AG04450 (cell line): ENCODE results near the gene SEMA3A. TPM values are rescaled to one million over a fixed set of nuclear protein-coding genes. Genes with fewer than 3 reads are reported as not detected.

Experiments used
- CTCF ChIA-PET: fragments of 300-600, 350-600 bp; formaldehyde crosslinking; extraction: SDS; loops from one replicate; lab custom pipeline; 2022; ENCODE audit warnings: antibody characterized with exemption, inconsistent platforms; lab: Charles Lee
- POLR2A ChIA-PET: fragments of 350-600 bp; formaldehyde crosslinking; extraction: SDS; loops from one replicate; lab custom pipeline; 2021; ENCODE audit warnings: antibody characterized with exemption, inconsistent platforms; lab: Yijun Ruan, JAX
- DNase-seq: peaks from one replicate; pipeline ENCODE4 v3.0.0-alpha.2; 2011; ENCODE audit warnings: low read depth, low spot score
- H3K27ac ChIP-seq: one replicate; pipeline ENCODE4 v1.5.1; 2012; ENCODE audit warnings: low read depth, low read length, control low read depth
- H3K27me3 ChIP-seq: one replicate; pipeline ENCODE4 v1.6.0; 2012; ENCODE audit warnings: low read length; ENCODE audit not compliant: control insufficient read depth, insufficient read depth
- H3K4me3 ChIP-seq: 2 replicates; pipeline ENCODE4 v1.5.1; 2011; ENCODE audit warnings: mild to moderate bottlenecking, low read depth, low read length, control low read depth
- H3K9me3 ChIP-seq: 2 replicates; pipeline ENCODE4 v1.5.1; 2012; ENCODE audit warnings: low read length; ENCODE audit not compliant: control insufficient read depth, insufficient read depth
- CTCF ChIP-seq: IDR thresholded peaks from 2 replicates; pipeline ENCODE4 v1.5.1; 2011; ENCODE audit warnings: low read depth, low read length, control low read depth, inconsistent platforms
- polyA plus RNA-seq: library from polyadenylated mRNA; depleted of rRNA; stranded (reverse); fragments of >200 nt; gene quantifications from 2 replicates; pipeline ENCODE4 v1.2.3, GENCODE V29; 2011

The SEMA3A gene
- polyA plus RNA-seq, 1 experiment = 80.2 TPM

- no peak for DNase-seq
- POLR2A ChIA-PET = no interaction called here
- no peak for TF ChIP-seq CTCF
- Histone ChIP-seq H3K27ac (no peak overlapping the region), H3K9me3 (peaks cover 4% of the 10 kb centered on the region; the same call in 1 of the 2 replicates), H3K27me3 (no peaks in the 10 kb centered on the region), H3K4me3 (no peak overlapping the region)
- CTCF ChIA-PET = no interaction called here
Measured at GRCh38 chr7:84083846-84084245, 110.7 kb downstream of the SEMA3A start.

- ChIA-PET POLR2A (interaction anchor here (0.6 kb wide), 1 partner anchor 582 kb away, joined by 5 read pairs; no protein-coding TSS in a partner anchor), CTCF (no interaction called here)
Measured at GRCh38 chr7:84081973-84082522, 112.5 kb downstream of the SEMA3A start.

GRCh38 chr7:84077336-84077735 lies 117.3 kb downstream of the SEMA3A start:
- H3K27me3 ChIP-seq = no peaks in the 10 kb centered on the region
- TF ChIP-seq CTCF = no peak
- peaks cover 4% of the 10 kb centered on the region; the same call in 1 of the 2 replicates for H3K9me3 ChIP-seq
- ChIA-PET POLR2A (no interaction called here), CTCF (no interaction called here)
- no peak for DNase-seq
- H3K4me3 ChIP-seq = no peak overlapping the region
- no peak overlapping the region for H3K27ac ChIP-seq

More at GRCh38 chr7:84081973-84082522, 112.5 kb downstream of the SEMA3A start:
- no peak overlapping the region for H3K27ac ChIP-seq
- no peaks in the 10 kb centered on the region for H3K27me3 ChIP-seq
- no peak for TF ChIP-seq CTCF
- peaks cover 4% of the 10 kb centered on the region; the same call in 1 of the 2 replicates for H3K9me3 ChIP-seq
- H3K4me3 ChIP-seq = no peak overlapping the region
- no peak for DNase-seq

GRCh38 chr7:84076219-84076618 lies 118.4 kb downstream of the SEMA3A start:
- TF ChIP-seq CTCF = no peak
- no peak overlapping the region for H3K4me3 ChIP-seq
- POLR2A ChIA-PET = interaction anchor here (0.5 kb wide), 1 partner anchor 119 kb away, joined by 4 read pairs; no protein-coding TSS in a partner anchor
- DNase-seq = no peak
- no peak overlapping the region for H3K27ac ChIP-seq
- CTCF ChIA-PET = no interaction called here
- no peaks in the 10 kb centered on the region for H3K27me3 ChIP-seq
- H3K9me3 ChIP-seq = peaks cover 2% of the 10 kb centered on the region; the same call in 1 of the 2 replicates

- CTCF ChIA-PET = interaction anchor here (0.6 to 1.0 kb wide), 2 partner anchors 45 to 1077 kb away, joined by 3 to 4 read pairs; no protein-coding TSS in a partner anchor
- Histone ChIP-seq H3K4me3 (no peak overlapping the region), H3K9me3 (no peaks in the 10 kb centered on the region), H3K27me3 (no peaks in the 10 kb centered on the region), H3K27ac (no peak overlapping the region)
- no peak for DNase-seq
- TF ChIP-seq CTCF = no peak
- POLR2A ChIA-PET = interaction anchor here (1.0 kb wide), 1 partner anchor 16 kb away, joined by 12 read pairs; no protein-coding TSS in a partner anchor
Measured at GRCh38 chr7:84073186-84073875, 121.3 kb downstream of the SEMA3A start.
